Lower leg skin (tissue), 4 donors: ENCODE data around the gene SIMC1. TPM values are rescaled to one million over a fixed set of nuclear protein-coding genes. Genes with fewer than 3 reads are reported as not detected.

Experiments used
- DNase-seq, 2 donors: peaks; one replicate each; pipeline ENCODE4 v3.0.0-alpha.2; 2019; ENCODE audit warnings: low spot score in 2 of 2
- H3K4me3 ChIP-seq: fragments of 200-600 bp; sonication (generic); 2 replicates; pipeline ENCODE4 v1.5.1; 2017; ENCODE audit warnings: mild to moderate bottlenecking, low read depth; ENCODE audit not compliant: poor library complexity, severe bottlenecking
- CTCF ChIP-seq, 3 donors: fragments of 450-650 bp; IDR thresholded peaks; one replicate each; pipeline ENCODE4 v1.5.1; 2016; ENCODE audit warnings: antibody characterized with exemption in 3 of 3, mild to moderate bottlenecking in 3 of 3, moderate library complexity in 2 of 3
- POLR2A ChIP-seq, 2 donors: fragments of 450-650 bp; IDR thresholded peaks; one replicate each; pipeline ENCODE4 v1.6.1; 2016 to 2017; ENCODE audit warnings: antibody characterized with exemption in 2 of 2, mild to moderate bottlenecking in 1 of 2, moderate library complexity in 1 of 2
- WGBS, 2 donors: methylation state at CpG; one replicate each; pipeline ENCODE4 v1.1.5; 2018; 5-methylcytosine and 5-hydroxymethylcytosine counted together
- intact Hi-C: fragments of 100-400 bp; cut with DNase I; formaldehyde crosslinking; loops from one replicate; pipeline ENCODE4 v1.15.0; 2023; ENCODE audit warnings: low total_unique reads
- total RNA-seq, 4 donors: library from RNA; depleted of rRNA; stranded (reverse); fragments of >200 nt; gene quantifications; one replicate each; pipeline ENCODE4 v1.1.0, GENCODE V29; 2016

The SIMC1 gene
- total RNA-seq, 4 donors from 2014 or later, result 7.5 to 14.9 (median 11.0) TPM

GRCh38 chr5:176362233-176362490 is 123.9 kb downstream of the SIMC1 start:
- intact Hi-C loops, result no loop called here
- WGBS, 2 donors, result 61 to 72% methylated on average over 8 of the region's 8 CpGs
- no peak overlapping the region for H3K4me3 ChIP-seq
- no peak for DNase-seq
- TF ChIP-seq POLR2A (IDR thresholded peaks at IDR 0.05), result no peak
- TF ChIP-seq CTCF (IDR thresholded peaks at IDR 0.05), result no peak

- WGBS, 2 donors, result 22 to 27% methylated on average over 23 to 28 of the region's 28 CpGs
- intact Hi-C loops, result no loop called here
- no peak for DNase-seq
- H3K4me3 ChIP-seq, result peak overlapping the region; percentile 70
- TF ChIP-seq CTCF (IDR thresholded peaks at IDR 0.05) (no peak), POLR2A (IDR thresholded peaks at IDR 0.05) (no peak)
These were observed 126.6 kb downstream of the SIMC1 start for GRCh38 chr5:176364765-176365350.

GRCh38 chr5:176365351-176366231 is 127.4 kb downstream of the SIMC1 start, which contains the start of gene ARL10:
Gene ARL10 (plus strand): TSS chr5:176365487. CDS start chr5:176365564, 77 bp downstream.
- no peak for TF ChIP-seq CTCF (IDR thresholded peaks at IDR 0.05)
- TF ChIP-seq POLR2A (IDR thresholded peaks at IDR 0.05), result no peak
- DNase-seq, result peak in 1 of 2 donors; percentile 89
- 0 to 1% methylated on average over 32 to 84 of the region's 108 CpGs for WGBS, 2 donors
- H3K4me3 ChIP-seq, result peak within 1 kb of the TSS; percentile 70
- intact Hi-C loops, result no loop called here

- no peak for DNase-seq
- intact Hi-C loops, result no loop called here
- WGBS, 2 donors, result 46 to 68% methylated on average over 19 to 32 of the region's 38 CpGs
- TF ChIP-seq CTCF (IDR thresholded peaks at IDR 0.05), result no peak
- peak overlapping the region; percentile 70 for H3K4me3 ChIP-seq
These were observed 128.1 kb downstream of the SIMC1 start for GRCh38 chr5:176366232-176366894.

- WGBS, 2 donors, result 96% methylated on average over 10 to 13 of the region's 13 CpGs
- intact Hi-C loops, result no loop called here
These were observed 130.5 kb downstream of the SIMC1 start for GRCh38 chr5:176368726-176369125.

More at GRCh38 chr5:176368726-176369125, 130.5 kb downstream of the SIMC1 start:
- no peak overlapping the region for H3K4me3 ChIP-seq
- no peak for DNase-seq
- no peak for TF ChIP-seq POLR2A (IDR thresholded peaks at IDR 0.05)
- no peak for TF ChIP-seq CTCF (IDR thresholded peaks at IDR 0.05)
